HG02970 (cell line): ENCODE data around the gene AHNAK.
"Not testable (repeated sequence)": the region's sequence is repeated elsewhere in the genome, so short reads cannot be mapped to it uniquely, and the experiment has no call there.

Experiments
- ATAC-seq: cut with Tn5 transposase; IDR thresholded peaks from one replicate; pipeline ENCODE4 v1.9.1; 2021; ENCODE audit warnings: mild to moderate bottlenecking, moderate library complexity, moderate number of reproducible peaks; ENCODE audit not compliant: unreplicated experiment, low FRiP score

AHNAK gene

GRCh38 chr11:62499311-62499943 is 47.2 kb downstream of the AHNAK start:
- ATAC-seq = not testable (repeated sequence)

- ATAC-seq = no peak
These were observed 47.9 kb downstream of the AHNAK start for GRCh38 chr11:62498492-62499286.

- ATAC-seq = no peak
These were observed 48.6 kb downstream of the AHNAK start for GRCh38 chr11:62498031-62498430.

- ATAC-seq = no peak
These were observed 49.3 kb downstream of the AHNAK start for GRCh38 chr11:62497132-62497801.

GRCh38 chr11:62496676-62497075 is 49.9 kb downstream of the AHNAK start:
- no peak for ATAC-seq

- no peak for ATAC-seq
These were observed 52.4 kb downstream of the AHNAK start for GRCh38 chr11:62494246-62494645.

GRCh38 chr11:62493801-62494200 is 52.8 kb downstream of the AHNAK start:
- ATAC-seq = no peak

GRCh38 chr11:62492586-62492985 is 54.0 kb downstream of the AHNAK start:
- ATAC-seq = no peak

- no peak for ATAC-seq
These were observed 54.9 kb downstream of the AHNAK start for GRCh38 chr11:62491571-62492329.

- ATAC-seq = no peak
These were observed 57.4 kb downstream of the AHNAK start for GRCh38 chr11:62489204-62489603.

GRCh38 chr11:62487738-62488551 is 58.7 kb downstream of the AHNAK start:
- no peak for ATAC-seq

- no peak for ATAC-seq
These were observed 59.5 kb downstream of the AHNAK start for GRCh38 chr11:62487136-62487535.

- no peak for ATAC-seq
These were observed 62.3 kb downstream of the AHNAK start for GRCh38 chr11:62484352-62484751.

- ATAC-seq = no peak
These were observed 63.9 kb downstream of the AHNAK start for GRCh38 chr11:62482753-62483152.

GRCh38 chr11:62479631-62480201 is 66.9 kb downstream of the AHNAK start:
- ATAC-seq = no peak

GRCh38 chr11:62477927-62478326 is 68.7 kb downstream of the AHNAK start:
- no peak for ATAC-seq

GRCh38 chr11:62472063-62472884 is 74.3 kb downstream of the AHNAK start:
- no peak for ATAC-seq

- no peak for ATAC-seq
These were observed 75.0 kb downstream of the AHNAK start for GRCh38 chr11:62471603-62472002.

GRCh38 chr11:62468577-62468976 is 78.0 kb downstream of the AHNAK start:
- ATAC-seq = no peak
